HepG2 (cell line): ENCODE data around the gene COG1.

Source experiments
- EZH2 ChIP-seq: conservative IDR thresholded peaks from 2 replicates; pipeline ENCODE4 v1.6.1; 2012; ENCODE audit warnings: mild to moderate bottlenecking, low read depth, low read length, moderate library complexity
- ZNF121 ChIP-seq: sonication (generic); formaldehyde crosslinking; IDR thresholded peaks from 2 replicates; pipeline ENCODE4 v1.5.0; 2020; ENCODE audit warnings: mild to moderate bottlenecking, missing genetic modification reagents
- ZNF230 ChIP-seq: sonication (generic); formaldehyde crosslinking; IDR thresholded peaks from 2 replicates; pipeline ENCODE4 v1.4.0; 2020; ENCODE audit warnings: mild to moderate bottlenecking, missing genetic modification reagents

- TF ChIP-seq EZH2 = no peak
- TF ChIP-seq ZNF121 = no peak
- no peak for TF ChIP-seq ZNF230 (CRISPR knock-in tag)
These were observed 4.3 kb downstream of the COG1 start for GRCh38 chr17:73197161-73197560.
